Islet of Langerhans (tissue), 1 donor: ENCODE measurements around the gene SPATC1L.
"Not testable (repeated sequence)": the region's sequence is repeated elsewhere in the genome, so short reads cannot be mapped to it uniquely, and the experiment has no call there.

ENCODE experiments used
- FAIRE-seq: peaks from one replicate; lab custom pipeline; 2011; peaks lifted over from hg19 to GRCh38; lab: Jason Lieb, UNC

Gene SPATC1L

GRCh38 chr21:46182548-46183336 is 1.5 kb downstream of the SPATC1L start:
- FAIRE-seq = no peak

- FAIRE-seq = no peak
These were observed 2.2 kb downstream of the SPATC1L start for GRCh38 chr21:46181953-46182547.

- FAIRE-seq = no peak
These were observed 2.8 kb downstream of the SPATC1L start for GRCh38 chr21:46181436-46181835.

- no peak for FAIRE-seq
These were observed 3.4 kb downstream of the SPATC1L start for GRCh38 chr21:46180778-46181391.

GRCh38 chr21:46180079-46180722 is 4.1 kb downstream of the SPATC1L start:
- no peak for FAIRE-seq

GRCh38 chr21:46179708-46180078 is 4.6 kb downstream of the SPATC1L start:
- no peak for FAIRE-seq

- no peak for FAIRE-seq
These were observed 5.3 kb downstream of the SPATC1L start for GRCh38 chr21:46178961-46179360.

GRCh38 chr21:46176443-46177129 is 7.7 kb downstream of the SPATC1L start:
- not testable (repeated sequence) for FAIRE-seq

GRCh38 chr21:46173573-46173972 is 10.7 kb downstream of the SPATC1L start:
- no peak for FAIRE-seq

- no peak for FAIRE-seq
These were observed 11.3 kb downstream of the SPATC1L start for GRCh38 chr21:46172863-46173528.

- no peak for FAIRE-seq
These were observed 12.0 kb downstream of the SPATC1L start for GRCh38 chr21:46171996-46172862.

- FAIRE-seq = no peak
These were observed 12.7 kb downstream of the SPATC1L start for GRCh38 chr21:46171585-46171984.

GRCh38 chr21:46170436-46171193 is 13.6 kb downstream of the SPATC1L start:
- not testable (repeated sequence) for FAIRE-seq

GRCh38 chr21:46168659-46169386 is 15.4 kb downstream of the SPATC1L start:
- FAIRE-seq = peak; percentile 71

GRCh38 chr21:46168238-46168637 is 16.0 kb downstream of the SPATC1L start:
- FAIRE-seq = no peak

GRCh38 chr21:46165098-46165497 is 19.2 kb downstream of the SPATC1L start:
- no peak for FAIRE-seq

GRCh38 chr21:46163380-46163779 is 20.9 kb downstream of the SPATC1L start:
- FAIRE-seq = no peak

- FAIRE-seq = no peak
These were observed 22.3 kb downstream of the SPATC1L start for GRCh38 chr21:46161633-46162592.
